Transverse colon (tissue), 4 donors: ENCODE measurements around the gene PDK2. TPM values are rescaled to one million over a fixed set of nuclear protein-coding genes. Genes with fewer than 3 reads are reported as not detected.
"Not testable (repeated sequence)": the region's sequence is repeated elsewhere in the genome, so short reads cannot be mapped to it uniquely, and the experiment has no call there.

Experiments used
- DNase-seq: peaks from one replicate; pipeline ENCODE4 v3.0.0-alpha.2; 2019
- H3K27ac ChIP-seq, 4 donors: fragments of 200-600 bp; sonication (generic); 2 replicates each; pipeline ENCODE4 v1.5.1; 2016 to 2018; ENCODE audit warnings: inconsistent platforms in 4 of 4
- H3K27me3 ChIP-seq: fragments of 200-600 bp; sonication (generic); 2 replicates; pipeline ENCODE4 v1.5.1; 2017; ENCODE audit warnings: inconsistent platforms
- H3K36me3 ChIP-seq, 4 donors: fragments of 200-600 bp; sonication (generic); 2 replicates each; pipeline ENCODE4 v1.5.1; 2017 to 2019; ENCODE audit warnings: inconsistent platforms in 4 of 4
- H3K4me1 ChIP-seq, 4 donors: fragments of 200-600 bp; sonication (generic); 2 replicates each; pipeline ENCODE4 v1.5.1; 2017 to 2020; ENCODE audit warnings: inconsistent platforms in 4 of 4
- H3K4me3 ChIP-seq, 4 donors: fragments of 200-600 bp; sonication (generic); 1 replicate in 1 of 4; 2 replicates in 3 of 4; pipeline versions ENCODE4 v1.5.1 to v1.6.1; 2017 to 2019; ENCODE audit warnings: inconsistent platforms in 4 of 4
- H3K9me3 ChIP-seq, 2 donors: fragments of 200-600 bp; sonication (generic); 2 replicates each; pipeline ENCODE4 v1.5.1; 2017 to 2019; ENCODE audit warnings: inconsistent platforms in 2 of 2
- CTCF ChIP-seq, 5 experiments: fragments of 200-600 bp in 3 of 5; fragments of 450-650 bp in 2 of 5; sonication (generic) in 3 of 5; IDR thresholded peaks; 1 replicate in 2 of 5; 2 replicates in 3 of 5; pipeline ENCODE4 v1.5.1; 2016 to 2017; ENCODE audit warnings: antibody characterized with exemption in 5 of 5, inconsistent platforms in 3 of 5, mild to moderate bottlenecking in 2 of 5, moderate library complexity in 1 of 5
- EP300 ChIP-seq: sonication (generic); formaldehyde crosslinking; IDR thresholded peaks from one replicate; pipeline ENCODE4 v1.6.1; 2017; ENCODE audit warnings: antibody characterized with exemption, low read depth
- POLR2A ChIP-seq: fragments of 450-650 bp; IDR thresholded peaks from one replicate; pipeline ENCODE4 v1.6.1; 2016; ENCODE audit warnings: antibody characterized with exemption, mild to moderate bottlenecking, moderate library complexity
- POLR2AphosphoS5 ChIP-seq, 3 donors: sonication (generic); formaldehyde crosslinking; IDR thresholded peaks; one replicate each; pipeline ENCODE4 v1.6.1; 2016; ENCODE audit warnings: antibody characterized with exemption in 3 of 3
- WGBS, 2 donors: methylation state at CpG; one replicate each; pipeline ENCODE4 v1.1.5; 2018; ENCODE audit warnings: low coverage in 1 of 2; 5-methylcytosine and 5-hydroxymethylcytosine counted together
- in situ Hi-C, 4 donors: fragments of 200-750 bp; cut with MboI; loops; one replicate each; pipeline versions ENCODE4 v1.15.0 to v1.15.1; 2017; ENCODE audit warnings: low sequenced_read_pairs in 3 of 4, low pct_ligation_motif_present in 1 of 4, low pct_unique_long_range_greater_than_20kb in 1 of 4
- intact Hi-C: fragments of 100-400 bp; cut with DNase I; formaldehyde crosslinking; loops from one replicate; pipeline ENCODE4 v1.15.1; 2023; ENCODE audit warnings: low total_unique reads
- total RNA-seq, 4 donors: library from RNA; depleted of rRNA; stranded (reverse); fragments of >200 nt; gene quantifications; one replicate each; pipeline ENCODE4 v1.1.0, GENCODE V29; 2016

Gene PDK2
- total RNA-seq, 4 donors from 2014 or later, result 84.6 to 292 (median 136) TPM

- no peak for DNase-seq
- H3K36me3 ChIP-seq, result no peaks in the 10 kb centered on the region
Measured at GRCh38 chr17:50059256-50059655, 35.9 kb upstream of the PDK2 start.

GRCh38 chr17:50059759-50060273 is 35.3 kb upstream of the PDK2 start:
- intact Hi-C loops (no loop called here), in situ Hi-C loops (no loop called here)
- H3K4me3 ChIP-seq, result no peak overlapping the region
- TF ChIP-seq POLR2AphosphoS5 (IDR thresholded peaks at IDR 0.05) (no peak), CTCF (IDR thresholded peaks at IDR 0.05) (no peak), POLR2A (no peak), EP300 (no peak)
- no peaks in the 10 kb centered on the region for H3K27me3 ChIP-seq
- H3K36me3 ChIP-seq, result no peaks in the 10 kb centered on the region
- H3K9me3 ChIP-seq, result no peaks in the 10 kb centered on the region
- no peak for DNase-seq
- peaks cover 73 to 85% (median 84%) of the 10 kb centered on the region in 4 donors for H3K4me1 ChIP-seq
- WGBS, 2 donors, result 46 to 60% methylated on average over 3 to 5 of the region's 5 CpGs
- H3K27ac ChIP-seq, result peak overlapping the region; percentile 93 to 98 (median 96)

More at GRCh38 chr17:50059256-50059655, 35.9 kb upstream of the PDK2 start:
- Histone ChIP-seq H3K9me3 (no peaks in the 10 kb centered on the region), H3K27ac (peak overlapping the region; percentile 93 to 98 (median 96)), H3K4me1 (peaks cover 72 to 85% (median 84%) of the 10 kb centered on the region in 4 donors), H3K27me3 (no peaks in the 10 kb centered on the region), H3K4me3 (no peak overlapping the region)
- TF ChIP-seq EP300 (no peak), POLR2AphosphoS5 (IDR thresholded peaks at IDR 0.05) (no peak)
- WGBS, 2 donors, result 20 to 42% methylated on average over 1 to 3 of the region's 4 CpGs
- intact Hi-C loops, result no loop called here
- in situ Hi-C loops, result no loop called here

GRCh38 chr17:50060951-50061712 is 34.0 kb upstream of the PDK2 start:
- intact Hi-C loops (no loop called here), in situ Hi-C loops (no loop called here)
- no peak overlapping the region for H3K4me3 ChIP-seq
- peak; percentile 73 for DNase-seq
- 81% methylated on average over 9 of the region's 9 CpGs; no CpG with 5 or more reads in 1 of the 2 donors for WGBS, 2 donors
- peak overlapping the region; percentile 93 to 98 (median 96) for H3K27ac ChIP-seq
- no peaks in the 10 kb centered on the region for H3K36me3 ChIP-seq
- no peaks in the 10 kb centered on the region for H3K27me3 ChIP-seq
- H3K9me3 ChIP-seq, result no peaks in the 10 kb centered on the region
- TF ChIP-seq POLR2A (no peak), POLR2AphosphoS5 (IDR thresholded peaks at IDR 0.05) (peak in 2 of 3 donors; percentile 22 to 36)
- peaks cover 76 to 91% (median 80%) of the 10 kb centered on the region in 4 donors for H3K4me1 ChIP-seq

- H3K27me3 ChIP-seq, H3K4me3 ChIP-seq, DNase-seq, H3K36me3 ChIP-seq, intact Hi-C loops, in situ Hi-C loops, H3K9me3 ChIP-seq: not testable (repeated sequence)
- Histone ChIP-seq H3K4me1 (peaks cover 76 to 91% (median 80%) of the 10 kb centered on the region in 4 donors), H3K27ac (peak overlapping the region; percentile 93 to 98 (median 96))
- WGBS, 2 donors, result 81% methylated on average over 10 of the region's 10 CpGs; no CpG with 5 or more reads in 1 of the 2 donors
Measured at GRCh38 chr17:50061713-50062045, 33.5 kb upstream of the PDK2 start.

- no peaks in the 10 kb centered on the region for H3K27me3 ChIP-seq
- H3K27ac ChIP-seq, result peak overlapping the region; percentile 93 to 98 (median 96)
- H3K36me3 ChIP-seq, result no peaks in the 10 kb centered on the region
- in situ Hi-C loops, result no loop called here
- H3K9me3 ChIP-seq, result no peaks in the 10 kb centered on the region
- intact Hi-C loops, result no loop called here
- TF ChIP-seq POLR2AphosphoS5 (IDR thresholded peaks at IDR 0.05), result peak; percentile 45 to 67 (median 45)
- TF ChIP-seq POLR2A, result no peak
- peaks cover 71 to 82% (median 72%) of the 10 kb centered on the region in 4 donors for H3K4me1 ChIP-seq
- no peak overlapping the region for H3K4me3 ChIP-seq
- WGBS, 2 donors, result 46% methylated on average over 9 of the region's 10 CpGs; no CpG with 5 or more reads in 1 of the 2 donors
- peak; percentile 88 for DNase-seq
Measured at GRCh38 chr17:50062293-50063243, 32.6 kb upstream of the PDK2 start.
